K562 (cell line): ENCODE results near the gene MICAL1. TPM values are rescaled to one million over a fixed set of nuclear protein-coding genes. Genes with fewer than 3 reads are reported as not detected.

Experiments
- CBX2 ChIP-seq: fragments of 200-600 bp; sonication (generic); IDR thresholded peaks from one replicate; pipeline ENCODE4 v1.6.1; 2012; ENCODE audit warnings: mild to moderate bottlenecking, low read length, inconsistent platforms; ENCODE audit not compliant: insufficient read depth, poor library complexity, severe bottlenecking
- CEBPB ChIP-seq: fragments of 450-650 bp; IDR thresholded peaks from 2 replicates; pipeline ENCODE4 v1.6.1; 2016; ENCODE audit warnings: missing genetic modification characterization, missing compliant biosample characterization
- COPS2 ChIP-seq: fragments of 450-650 bp; conservative IDR thresholded peaks from 2 replicates; pipeline ENCODE4 v1.6.1; 2016; ENCODE audit warnings: mild to moderate bottlenecking, moderate library complexity
- E2F4 ChIP-seq: sonication (generic); formaldehyde crosslinking; IDR thresholded peaks from 2 replicates; pipeline ENCODE4 v1.8.0; 2022; ENCODE audit warnings: mild to moderate bottlenecking, low read depth, missing genetic modification reagents
- E2F5 ChIP-seq: sonication (generic); formaldehyde crosslinking; IDR thresholded peaks from 2 replicates; pipeline ENCODE4 v1.8.0; 2022; ENCODE audit warnings: mild to moderate bottlenecking, missing genetic modification reagents
- KAT7 ChIP-seq: sonication (generic); formaldehyde crosslinking; IDR thresholded peaks from 2 replicates; pipeline ENCODE4 v1.8.0; 2022; ENCODE audit warnings: missing genetic modification reagents, mild to moderate bottlenecking, borderline replicate concordance
- MYC ChIP-seq, 2 experiments: fragments of 250-450 bp in 1 of 2; sonication (Bioruptor Pico) in 1 of 2; IDR thresholded peaks; 2 replicates each; pipeline versions ENCODE4 v1.5.1 to v1.6.1; 2012 to 2021; ENCODE audit warnings: low read depth in 2 of 2, borderline replicate concordance in 1 of 2, improper control_type of control experiment in 1 of 2, low read length in 1 of 2, mild to moderate bottlenecking in 1 of 2, moderate library complexity in 1 of 2
- PHF21A ChIP-seq: fragments of 450-650 bp; IDR thresholded peaks from 2 replicates; pipeline ENCODE4 v1.6.1; 2017; ENCODE audit warnings: low read depth, borderline replicate concordance
- POLR3G ChIP-seq: IDR thresholded peaks from 2 replicates; pipeline ENCODE4 v1.6.1; 2011; ENCODE audit not compliant: insufficient read length, insufficient replicate concordance; ENCODE audit errors: extremely low read depth
- SREBF2 ChIP-seq: sonication (generic); formaldehyde crosslinking; IDR thresholded peaks from 2 replicates; pipeline ENCODE4 v1.4.0; 2020; ENCODE audit warnings: mild to moderate bottlenecking, missing genetic modification reagents
- ZNF766 ChIP-seq: fragments of 200-800 bp; sonication (Bioruptor generic); conservative IDR thresholded peaks from 2 replicates; pipeline ENCODE4 v1.6.1; 2016; ENCODE audit warnings: missing genetic modification characterization, missing compliant biosample characterization
- polyA plus RNA-seq, 8 experiments: library from polyadenylated mRNA; depleted of rRNA in 4 of 8; stranded (reverse) in 5 of 8; unstranded in 3 of 8; fragments of >200 nt; fragmentation: Nextera tagmentation in 2 of 8; fragmentation: Illumina TruSeq in 1 of 8; extraction: Ambion mirVana in 2 of 8; extraction: Trizol in 1 of 8; gene quantifications; 2 replicates each; pipeline versions ENCODE4 v1.2.1 to v1.2.3, GENCODE V29; 2011 to 2014; ENCODE audit warnings: inconsistent platforms in 1 of 8, missing spikeins in 1 of 8
- total RNA-seq, 7 experiments: library from RNA; depleted of rRNA in 6 of 7; stranded (reverse); fragments of >200 nt in 6 of 7; fragmentation: Illumina TruSeq in 2 of 7; extraction: Trizol in 2 of 7; gene quantifications; 2 replicates each; pipeline versions ENCODE4 v1.2.1 to v1.2.3, GENCODE V29; 2011 to 2021; ENCODE audit warnings: low replicate concordance in 1 of 7
- TF ChIP-seq, protein P1 (sequence below), 2 experiments: fragments of 450-650 bp; IDR thresholded peaks; 2 replicates each; pipeline ENCODE4 v1.6.1; 2016; ENCODE audit warnings: mild to moderate bottlenecking in 2 of 2, borderline replicate concordance in 1 of 2, low read depth in 1 of 2, moderate library complexity in 1 of 2

The MICAL1 gene
- total and polyA plus RNA-seq, 9 of the 15 experiments (the other 6 are each of a cell fraction or from before 2014, with no cell fraction given) = 0.07 to 15.2 (median 7.0) TPM

DNA sequence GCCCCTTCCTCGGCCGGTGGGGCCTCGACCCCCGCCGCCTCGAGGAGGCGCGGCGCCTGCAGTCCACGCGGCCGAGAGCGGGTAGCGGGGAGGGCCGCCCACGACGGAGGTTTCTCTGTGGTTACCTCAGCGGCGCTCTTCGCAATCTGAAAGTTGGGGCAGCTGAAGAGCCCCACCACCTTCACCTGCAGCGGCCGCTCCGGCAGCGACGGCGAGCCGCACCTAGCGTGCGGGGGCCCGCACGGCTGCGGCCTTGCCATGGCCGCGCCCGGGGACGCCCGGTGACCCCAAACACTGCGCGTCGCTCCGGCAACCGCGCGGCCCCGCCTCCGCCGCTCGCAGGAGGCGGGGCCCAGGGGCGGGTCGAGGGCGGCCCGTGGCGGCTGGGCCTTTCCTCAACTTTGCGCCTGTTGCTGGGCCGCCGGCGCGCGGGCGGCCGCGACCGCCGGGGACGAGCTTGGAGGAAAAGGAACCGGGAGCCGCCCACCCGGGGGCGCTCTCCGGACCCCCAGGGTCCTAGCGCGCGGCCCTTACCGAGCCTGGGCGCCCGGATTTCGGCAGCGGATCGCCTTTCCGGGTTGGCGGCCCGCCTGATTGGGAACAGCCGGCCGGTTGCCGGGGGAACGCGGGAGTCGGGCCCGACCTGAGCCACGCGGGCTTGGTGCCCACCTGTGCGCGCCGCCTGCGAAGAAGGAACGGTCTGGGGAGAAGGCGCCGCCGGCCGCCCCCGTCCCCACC lies 15.1 kb downstream of the MICAL1 start, which contains the start of the genes PPIL6 and SMPD2 (continued):
- TF ChIP-seq ZNF766 (CRISPR knock-in tag) (peak; percentile 96), E2F5 (CRISPR knock-in tag) (no peak), POLR3G (no peak), COPS2 (no peak), PHF21A (no peak), KAT7 (CRISPR knock-in tag) (no peak), SREBF2 (CRISPR knock-in tag) (no peak), CBX2 (no peak), E2F4 (CRISPR knock-in tag) (0 out of 2 replicates have a peak, but pooled peaks have one; percentile 26), MYC (IDR thresholded peaks at IDR 0.05; ENCODE audit: low read depth, low read length) (peak; percentile 75), MYC (CRISPR knock-in tag; IDR thresholded peaks at IDR 0.05; ENCODE audit: borderline replicate concordance, low read depth) (no peak), CEBPB (tag) (no peak)
- TF ChIP-seq, protein P1, sequence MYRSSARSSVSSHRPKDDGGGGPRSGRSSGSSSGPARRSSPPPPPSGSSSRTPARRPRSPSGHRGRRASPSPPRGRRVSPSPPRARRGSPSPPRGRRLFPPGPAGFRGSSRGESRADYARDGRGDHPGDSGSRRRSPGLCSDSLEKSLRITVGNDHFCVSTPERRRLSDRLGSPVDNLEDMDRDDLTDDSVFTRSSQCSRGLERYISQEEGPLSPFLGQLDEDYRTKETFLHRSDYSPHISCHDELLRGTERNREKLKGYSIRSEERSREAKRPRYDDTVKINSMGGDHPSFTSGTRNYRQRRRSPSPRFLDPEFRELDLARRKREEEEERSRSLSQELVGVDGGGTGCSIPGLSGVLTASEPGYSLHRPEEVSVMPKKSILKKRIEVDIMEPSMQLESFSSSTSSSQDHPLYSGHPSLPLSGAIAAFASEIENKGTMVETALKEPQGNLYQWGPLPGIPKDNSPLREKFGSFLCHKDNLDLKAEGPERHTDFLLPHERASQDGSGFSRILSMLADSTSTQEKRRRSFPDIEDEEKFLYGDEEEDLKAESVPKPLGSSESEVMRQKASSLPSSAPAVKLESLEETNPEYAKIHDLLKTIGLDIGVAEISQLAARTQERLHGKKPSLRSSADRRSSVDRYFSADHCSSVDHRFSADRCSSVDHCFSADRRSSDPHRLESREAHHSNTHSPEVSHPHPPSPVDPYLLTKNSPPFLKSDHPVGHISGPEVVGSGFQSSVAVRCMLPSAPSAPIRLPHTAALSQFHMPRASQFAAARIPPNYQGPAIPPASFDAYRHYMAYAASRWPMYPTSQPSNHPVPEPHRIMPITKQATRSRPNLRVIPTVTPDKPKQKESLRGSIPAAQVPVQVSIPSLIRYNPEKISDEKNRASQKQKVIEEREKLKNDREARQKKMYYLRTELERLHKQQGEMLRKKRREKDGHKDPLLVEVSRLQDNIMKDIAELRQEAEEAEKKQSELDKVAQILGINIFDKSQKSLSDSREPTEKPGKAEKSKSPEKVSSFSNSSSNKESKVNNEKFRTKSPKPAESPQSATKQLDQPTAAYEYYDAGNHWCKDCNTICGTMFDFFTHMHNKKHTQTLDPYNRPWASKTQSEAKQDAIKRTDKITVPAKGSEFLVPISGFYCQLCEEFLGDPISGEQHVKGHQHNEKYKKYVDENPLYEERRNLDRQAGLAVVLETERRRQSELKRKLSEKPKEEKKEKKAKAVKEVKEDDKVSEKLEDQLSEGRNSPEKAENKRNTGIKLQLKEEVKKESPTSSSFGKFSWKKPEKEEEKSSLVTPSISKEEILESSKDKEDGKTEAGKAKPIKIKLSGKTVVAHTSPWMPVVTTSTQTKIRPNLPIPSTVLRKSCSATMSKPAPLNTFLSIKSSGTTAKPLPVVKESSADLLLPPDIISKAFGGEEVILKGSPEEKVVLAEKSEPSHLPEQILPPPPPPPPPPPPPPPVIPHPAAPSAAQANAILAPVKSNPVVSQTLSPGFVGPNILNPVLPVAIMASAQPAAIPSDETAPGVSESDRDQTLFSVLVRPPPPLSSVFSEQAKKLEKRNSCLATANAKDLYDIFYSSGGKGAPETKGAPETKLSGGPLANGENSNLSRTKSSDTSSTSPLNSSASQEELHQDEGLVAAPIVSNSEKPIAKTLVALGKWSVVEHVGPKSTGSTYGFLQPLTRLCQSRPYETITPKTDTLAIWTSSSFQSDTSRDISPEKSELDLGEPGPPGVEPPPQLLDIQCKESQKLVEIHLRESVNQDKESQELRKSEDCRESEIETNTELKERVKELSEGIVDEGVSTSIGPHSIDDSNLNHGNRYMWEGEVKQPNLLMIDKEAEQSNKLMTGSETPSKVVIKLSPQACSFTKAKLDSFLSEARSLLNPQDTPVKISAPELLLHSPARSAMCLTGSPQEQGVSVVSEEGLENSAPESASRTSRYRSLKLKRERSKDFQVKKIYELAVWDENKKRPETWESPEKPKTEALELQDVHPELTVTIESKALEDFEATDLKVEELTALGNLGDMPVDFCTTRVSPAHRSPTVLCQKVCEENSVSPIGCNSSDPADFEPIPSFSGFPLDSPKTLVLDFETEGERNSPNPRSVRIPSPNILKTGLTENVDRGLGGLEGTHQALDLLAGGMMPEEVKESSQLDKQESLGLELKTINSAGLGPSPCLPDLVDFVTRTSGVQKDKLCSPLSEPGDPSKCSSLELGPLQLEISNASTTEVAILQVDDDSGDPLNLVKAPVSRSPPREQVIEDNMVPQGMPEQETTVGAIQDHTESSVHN (IDR thresholded peaks at IDR 0.05; ENCODE audit: borderline replicate concordance in 1 of 2, low read depth in 1 of 2) = no peak
